Stimulated activated CD4-positive, alpha-beta T cell treated with anti-CD3 and anti-CD28 coated beads, Interleukin-15, amount 100 ng/mL, for 1 hour (primary cell): Measurements from ENCODE around the gene ZFP1.
"Not testable (repeated sequence)": the region's sequence is repeated elsewhere in the genome, so short reads cannot be mapped to it uniquely, and the experiment has no call there.

Experiments
- DNase-seq, 2 donors: peaks; one replicate each; pipeline ENCODE4 v3.0.0-alpha.2; 2020; ENCODE audit warnings: low read depth in 1 of 2, low spot score in 1 of 2

ZFP1 gene

DNA sequence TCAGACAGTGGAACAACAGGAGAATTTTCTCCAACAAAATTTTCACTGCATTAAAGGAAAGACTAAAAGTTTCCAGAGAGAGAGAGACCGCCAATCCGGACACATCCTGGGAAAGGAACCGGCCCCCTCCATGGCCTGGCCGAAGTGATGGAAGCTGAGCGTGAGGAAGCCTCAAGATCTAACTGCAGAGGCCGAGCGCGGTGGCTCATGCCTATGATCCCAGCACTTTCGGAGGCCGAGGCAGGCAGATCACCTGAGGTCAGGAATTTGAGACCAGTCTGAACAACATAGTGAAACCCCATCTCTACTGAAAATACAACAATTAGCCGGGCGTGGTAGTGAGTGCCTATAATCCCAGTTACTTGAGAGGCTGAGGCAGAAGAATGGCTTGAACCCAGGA is 54.8 kb downstream of the ZFP1 start:
- no peak for DNase-seq

GRCh38 chr16:75203667-75204409 is 55.5 kb downstream of the ZFP1 start:
- DNase-seq: no peak

DNA sequence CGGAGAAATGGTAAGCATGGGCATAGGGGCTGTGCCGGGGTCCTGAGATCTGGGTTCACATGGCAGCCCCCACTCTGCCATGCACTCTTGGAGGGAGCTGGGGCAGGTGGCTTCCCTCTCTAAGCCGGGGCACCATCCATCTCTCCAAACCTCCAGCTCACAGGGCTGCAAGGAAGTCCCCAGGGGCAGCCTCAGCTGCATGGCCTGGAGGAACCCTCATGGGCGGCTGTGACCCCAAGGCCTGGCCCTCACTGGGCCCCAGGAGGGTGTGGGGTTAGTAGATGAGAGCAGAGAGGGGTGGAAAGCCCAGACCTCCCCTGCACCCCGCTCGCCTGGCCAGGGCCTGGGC is 56.1 kb downstream of the ZFP1 start:
- DNase-seq: no peak

GRCh38 chr16:75204905-75205304 is 56.6 kb downstream of the ZFP1 start:
- DNase-seq: not testable (repeated sequence)

DNA sequence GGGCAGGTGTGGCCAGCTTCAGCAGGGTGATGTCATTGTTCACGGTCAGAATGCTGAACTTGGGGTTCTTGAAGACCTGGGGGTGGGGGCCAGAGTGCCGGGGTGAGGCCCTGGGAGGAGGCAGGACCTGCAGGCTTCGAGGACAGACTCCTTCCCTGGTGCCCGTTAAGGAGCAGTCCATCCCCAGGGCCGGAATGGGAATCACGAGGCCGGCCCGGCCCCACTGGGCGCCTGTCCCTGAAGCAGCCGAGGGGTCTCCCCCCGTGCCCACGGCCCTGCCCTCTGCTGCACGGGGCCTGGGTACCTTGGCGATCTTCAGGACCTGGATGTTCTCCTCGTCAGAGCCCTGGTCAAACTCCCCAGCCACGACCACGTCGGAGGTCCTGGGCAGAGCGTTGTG is 57.1 kb downstream of the ZFP1 start:
- not testable (repeated sequence) for DNase-seq

- not testable (repeated sequence) for DNase-seq
Measured at GRCh38 chr16:75205961-75206748, 57.8 kb downstream of the ZFP1 start.

- DNase-seq: no peak
Measured at GRCh38 chr16:75206749-75207451, 58.6 kb downstream of the ZFP1 start, which contains the start of gene CTRB2. TSS of gene CTRB2 (minus strand) at chr16:75207161. CDS start at chr16:75207141, 20 bp downstream.

- DNase-seq: no peak
Measured at GRCh38 chr16:75207831-75208230, 59.5 kb downstream of the ZFP1 start.

- DNase-seq: no peak
Measured at GRCh38 chr16:75208242-75208825, 60.0 kb downstream of the ZFP1 start.

DNA sequence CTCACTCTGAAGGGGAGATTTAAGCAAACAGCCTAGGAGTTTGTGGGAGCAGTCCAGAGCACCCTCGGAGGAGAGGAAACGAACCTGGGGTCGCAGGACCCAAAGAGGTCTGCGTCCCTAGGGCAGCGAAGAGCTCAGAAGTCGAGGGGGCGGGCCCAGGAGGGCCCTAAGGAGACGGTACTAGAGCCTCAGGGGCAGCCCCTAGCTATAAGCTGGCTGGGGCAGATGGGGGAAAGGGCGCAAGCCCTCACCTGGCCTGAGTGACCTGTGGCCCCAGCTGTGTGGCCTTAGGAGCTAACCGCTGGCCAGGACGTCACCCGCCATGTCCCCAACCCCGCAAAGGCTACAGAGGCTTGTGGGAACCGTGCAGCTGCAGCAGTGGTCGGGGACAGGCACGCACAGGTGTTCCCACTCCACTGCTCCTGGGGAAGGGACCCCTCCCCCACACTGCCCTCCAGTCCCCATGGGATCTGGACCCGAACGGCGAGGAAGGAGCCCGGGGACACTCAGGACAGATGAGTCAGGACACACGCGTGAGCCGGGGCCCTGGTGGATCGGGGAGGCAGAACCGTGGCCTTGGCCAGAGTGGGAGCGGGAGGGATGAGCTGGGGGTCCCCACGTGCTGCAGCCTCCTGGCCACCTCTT is 60.7 kb downstream of the ZFP1 start:
- DNase-seq: no peak

GRCh38 chr16:75209514-75209913 is 61.2 kb downstream of the ZFP1 start:
- DNase-seq: not testable (repeated sequence)

DNA sequence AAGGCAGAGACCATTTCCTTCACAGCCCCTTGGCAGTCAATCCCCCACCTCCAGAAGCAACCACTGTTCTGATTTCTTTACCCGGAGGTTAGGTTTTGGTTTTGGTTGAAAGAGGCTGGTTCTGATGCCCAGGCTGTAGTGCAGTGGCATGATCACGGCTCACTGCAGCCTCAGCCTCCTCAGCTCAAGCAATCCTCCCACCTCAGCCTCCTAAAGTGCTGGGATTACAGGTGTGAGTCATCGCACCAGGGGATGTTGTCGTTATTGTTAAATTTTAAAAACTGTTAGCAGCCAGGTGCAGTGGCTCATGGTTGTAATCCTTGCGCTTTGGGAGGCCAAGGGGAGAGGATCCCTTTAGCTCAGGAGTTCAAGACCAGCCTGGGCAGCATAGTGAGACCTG is 61.6 kb downstream of the ZFP1 start:
- no peak for DNase-seq

GRCh38 chr16:75211286-75211685 is 63.0 kb downstream of the ZFP1 start:
- not testable (repeated sequence) for DNase-seq

GRCh38 chr16:75216127-75216526 is 67.8 kb downstream of the ZFP1 start:
- DNase-seq: no peak

DNA sequence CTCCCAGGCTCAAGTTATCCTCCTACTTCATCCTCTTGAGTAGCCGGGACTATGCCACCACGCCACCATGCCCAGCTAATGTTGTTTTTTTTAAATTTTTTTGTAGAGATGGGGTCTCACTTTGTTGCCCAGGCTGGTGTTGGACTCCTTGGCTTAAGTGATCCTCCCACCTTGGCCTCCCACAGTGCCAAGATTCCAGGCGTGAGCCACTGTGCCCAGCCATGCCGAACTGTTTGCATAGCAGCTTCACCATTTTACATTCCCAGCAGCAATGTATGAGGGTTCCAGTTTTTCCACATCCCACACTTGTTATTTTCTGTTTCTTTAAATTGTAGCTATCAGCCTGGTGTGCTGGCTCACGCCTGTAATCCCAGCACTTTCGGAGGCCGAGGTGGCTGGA is 68.3 kb downstream of the ZFP1 start:
- DNase-seq: no peak

DNA sequence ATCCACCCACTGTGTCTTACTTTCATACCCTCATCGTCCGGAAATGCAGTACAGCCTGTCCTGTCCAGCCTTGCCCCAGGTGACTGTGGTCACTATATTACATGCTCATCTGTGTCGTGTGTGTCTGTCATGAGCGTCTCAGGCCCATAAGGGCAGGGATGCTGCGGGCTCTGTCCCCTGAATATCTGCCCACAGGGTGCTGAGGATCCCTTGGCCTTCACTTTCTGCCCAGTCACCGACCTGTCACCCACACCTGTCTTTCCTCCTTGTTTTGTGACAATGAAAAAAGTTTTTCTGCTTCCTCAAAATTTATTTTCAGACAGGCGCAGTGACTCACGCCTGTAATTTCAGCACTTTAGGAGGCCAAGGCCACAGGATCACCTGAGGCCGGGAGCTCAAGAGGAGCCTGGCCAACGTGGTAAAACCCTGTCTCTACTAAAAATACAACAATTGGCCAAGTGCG is 69.1 kb downstream of the ZFP1 start:
- no peak for DNase-seq

- DNase-seq: no peak
Measured at GRCh38 chr16:75218256-75219076, 70.1 kb downstream of the ZFP1 start, which contains the start of gene CTRB1. TSS of gene CTRB1 (plus strand) at chr16:75218988. CDS start at chr16:75219008, 20 bp downstream.

DNA sequence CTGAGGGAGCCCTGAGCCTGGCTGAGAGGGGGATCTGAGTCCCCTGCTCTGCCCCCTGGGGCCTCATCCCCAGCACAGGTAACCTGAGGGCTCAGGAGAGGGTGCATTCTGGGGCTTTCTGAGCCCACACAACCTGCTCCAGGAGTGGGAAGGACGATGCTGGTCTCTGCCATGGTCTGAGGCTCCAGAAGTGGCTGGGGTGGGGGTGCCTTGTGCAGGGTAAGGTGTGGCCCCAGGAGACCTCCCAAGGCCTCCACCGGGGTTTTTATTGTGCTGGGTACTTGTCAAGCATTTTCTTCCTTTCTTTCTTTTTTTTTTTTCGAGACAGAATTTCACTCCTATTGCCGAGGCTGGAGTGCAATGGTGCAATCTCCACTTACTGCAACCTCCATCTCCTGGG is 70.8 kb downstream of the ZFP1 start:
- DNase-seq: no peak

GRCh38 chr16:75219838-75220237 is 71.5 kb downstream of the ZFP1 start:
- DNase-seq: no peak
